WTC11 (cell line): ENCODE results near the gene CRYBA2.

Experiments
- CREB1 ChIP-seq: sonication (generic); formaldehyde crosslinking; IDR thresholded peaks from 2 replicates; pipeline ENCODE4 v1.8.0; 2023; ENCODE audit warnings: mild to moderate bottlenecking, missing genetic modification reagents
- GABPB1 ChIP-seq: sonication (generic); formaldehyde crosslinking; IDR thresholded peaks from 2 replicates; pipeline ENCODE4 v1.8.1; 2023; ENCODE audit warnings: mild to moderate bottlenecking, missing genetic modification reagents
- JUN ChIP-seq: sonication (generic); formaldehyde crosslinking; IDR thresholded peaks from 2 replicates; pipeline ENCODE4 v1.8.0; 2023; ENCODE audit warnings: mild to moderate bottlenecking, missing genetic modification reagents
- PRRX2 ChIP-seq: fragments of 250-450 bp; sonication (Bioruptor Pico); IDR thresholded peaks from 2 replicates; pipeline ENCODE4 v1.8.0; 2021; ENCODE audit warnings: mild to moderate bottlenecking
- ZBTB21 ChIP-seq: sonication (generic); formaldehyde crosslinking; IDR thresholded peaks from 2 replicates; pipeline ENCODE4 v1.8.1; 2023; ENCODE audit warnings: mild to moderate bottlenecking, missing genetic modification reagents, borderline replicate concordance
- TF ChIP-seq, protein P1 (sequence below): fragments of 200-600 bp; IDR thresholded peaks from 2 replicates; pipeline ENCODE4 v1.8.0; 2022; ENCODE audit warnings: antibody characterized with exemption
- TF ChIP-seq, protein P2 (sequence below): sonication (generic); formaldehyde crosslinking; conservative IDR thresholded peaks from 2 replicates; pipeline ENCODE4 v1.8.1; 2022; ENCODE audit warnings: mild to moderate bottlenecking, missing genetic modification reagents
- TF ChIP-seq, protein P3 (sequence below): sonication (generic); formaldehyde crosslinking; IDR thresholded peaks from 2 replicates; pipeline ENCODE4 v1.8.1; 2023; ENCODE audit warnings: mild to moderate bottlenecking, missing genetic modification reagents, moderate library complexity

DNA sequence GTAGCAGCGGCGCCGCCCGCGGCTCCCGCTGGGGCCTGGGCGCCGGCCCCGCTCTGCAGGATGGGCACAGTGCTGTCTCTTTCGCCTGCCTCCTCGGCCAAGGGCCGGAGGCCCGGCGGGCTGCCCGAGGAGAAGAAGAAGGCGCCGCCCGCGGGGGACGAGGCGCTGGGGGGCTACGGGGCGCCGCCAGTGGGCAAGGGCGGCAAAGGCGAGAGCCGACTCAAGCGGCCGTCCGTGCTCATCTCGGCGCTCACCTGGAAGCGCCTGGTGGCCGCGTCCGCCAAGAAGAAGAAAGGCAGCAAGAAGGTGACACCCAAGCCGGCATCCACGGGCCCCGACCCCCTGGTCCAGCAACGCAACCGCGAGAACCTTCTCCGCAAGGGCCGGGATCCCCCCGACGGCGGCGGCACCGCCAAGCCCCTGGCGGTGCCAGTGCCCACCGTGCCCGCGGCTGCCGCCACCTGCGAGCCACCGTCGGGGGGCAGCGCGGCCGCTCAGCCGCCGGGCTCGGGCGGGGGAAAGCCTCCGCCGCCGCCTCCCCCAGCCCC is 33.4 kb downstream of the CRYBA2 start:
- TF ChIP-seq, protein P1, sequence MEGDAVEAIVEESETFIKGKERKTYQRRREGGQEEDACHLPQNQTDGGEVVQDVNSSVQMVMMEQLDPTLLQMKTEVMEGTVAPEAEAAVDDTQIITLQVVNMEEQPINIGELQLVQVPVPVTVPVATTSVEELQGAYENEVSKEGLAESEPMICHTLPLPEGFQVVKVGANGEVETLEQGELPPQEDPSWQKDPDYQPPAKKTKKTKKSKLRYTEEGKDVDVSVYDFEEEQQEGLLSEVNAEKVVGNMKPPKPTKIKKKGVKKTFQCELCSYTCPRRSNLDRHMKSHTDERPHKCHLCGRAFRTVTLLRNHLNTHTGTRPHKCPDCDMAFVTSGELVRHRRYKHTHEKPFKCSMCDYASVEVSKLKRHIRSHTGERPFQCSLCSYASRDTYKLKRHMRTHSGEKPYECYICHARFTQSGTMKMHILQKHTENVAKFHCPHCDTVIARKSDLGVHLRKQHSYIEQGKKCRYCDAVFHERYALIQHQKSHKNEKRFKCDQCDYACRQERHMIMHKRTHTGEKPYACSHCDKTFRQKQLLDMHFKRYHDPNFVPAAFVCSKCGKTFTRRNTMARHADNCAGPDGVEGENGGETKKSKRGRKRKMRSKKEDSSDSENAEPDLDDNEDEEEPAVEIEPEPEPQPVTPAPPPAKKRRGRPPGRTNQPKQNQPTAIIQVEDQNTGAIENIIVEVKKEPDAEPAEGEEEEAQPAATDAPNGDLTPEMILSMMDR: no peak
- TF ChIP-seq, protein P2, sequence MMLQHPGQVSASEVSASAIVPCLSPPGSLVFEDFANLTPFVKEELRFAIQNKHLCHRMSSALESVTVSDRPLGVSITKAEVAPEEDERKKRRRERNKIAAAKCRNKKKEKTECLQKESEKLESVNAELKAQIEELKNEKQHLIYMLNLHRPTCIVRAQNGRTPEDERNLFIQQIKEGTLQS (CRISPR knock-in tag): no peak
- no peak for TF ChIP-seq PRRX2 (CRISPR knock-in tag)
- no peak for TF ChIP-seq GABPB1 (CRISPR knock-in tag)
- no peak for TF ChIP-seq CREB1
- no peak for TF ChIP-seq ZBTB21
- TF ChIP-seq JUN (CRISPR knock-in tag): no peak
- TF ChIP-seq, protein P3, sequence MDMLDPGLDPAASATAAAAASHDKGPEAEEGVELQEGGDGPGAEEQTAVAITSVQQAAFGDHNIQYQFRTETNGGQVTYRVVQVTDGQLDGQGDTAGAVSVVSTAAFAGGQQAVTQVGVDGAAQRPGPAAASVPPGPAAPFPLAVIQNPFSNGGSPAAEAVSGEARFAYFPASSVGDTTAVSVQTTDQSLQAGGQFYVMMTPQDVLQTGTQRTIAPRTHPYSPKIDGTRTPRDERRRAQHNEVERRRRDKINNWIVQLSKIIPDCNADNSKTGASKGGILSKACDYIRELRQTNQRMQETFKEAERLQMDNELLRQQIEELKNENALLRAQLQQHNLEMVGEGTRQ: no peak
